Neural cell (in vitro differentiated cells): Measurements from ENCODE around the gene KCNIP3. TPM values are rescaled to one million over a fixed set of nuclear protein-coding genes. Genes with fewer than 3 reads are reported as not detected.

Experiments used
- H2AFZ ChIP-seq: fragments of 200-600, 300-800 bp; sonication (generic), shearing (Covaris generic); 2 replicates; pipeline ENCODE4 v1.6.0; 2014; ENCODE audit warnings: low read depth, mild to moderate bottlenecking, antibody characterized with exemption, low read length, moderate library complexity
- H3F3A ChIP-seq: fragments of 200-600 bp; shearing (Covaris generic); 2 replicates; pipeline ENCODE4 v1.6.1; 2016; ENCODE audit warnings: mild to moderate bottlenecking, moderate library complexity, mixed read lengths, antibody characterized with exemption, low read length; ENCODE audit not compliant: insufficient read depth, poor library complexity, severe bottlenecking
- H3K27ac ChIP-seq: fragments of 200-600, 300-800 bp; sonication (generic), shearing (Covaris generic); 2 replicates; pipeline ENCODE4 v1.5.1; 2014; ENCODE audit warnings: mild to moderate bottlenecking, low read length, moderate library complexity
- H3K27me3 ChIP-seq: fragments of 300-800, 200-600 bp; sonication (generic), shearing (Covaris generic); 2 replicates; pipeline ENCODE4 v1.6.0; 2014; ENCODE audit warnings: mild to moderate bottlenecking, low read depth, low read length, moderate library complexity; ENCODE audit not compliant: insufficient read depth
- H3K36me3 ChIP-seq: fragments of 300-800, 200-600 bp; sonication (generic), shearing (Covaris generic); 2 replicates; pipeline ENCODE4 v1.5.1; 2014; ENCODE audit warnings: mild to moderate bottlenecking, antibody characterized with exemption, low read length, moderate library complexity; ENCODE audit not compliant: insufficient read depth
- H3K4me2 ChIP-seq: fragments of 300-800, 200-600 bp; sonication (generic), shearing (Covaris generic); 2 replicates; pipeline ENCODE4 v1.6.0; 2014; ENCODE audit warnings: mild to moderate bottlenecking, low read length
- H3K4me3 ChIP-seq: fragments of 300-800, 200-600 bp; sonication (generic), shearing (Covaris generic); 2 replicates; pipeline ENCODE4 v1.5.1; 2014; ENCODE audit warnings: mild to moderate bottlenecking, low read length, moderate library complexity
- H3K79me2 ChIP-seq: fragments of 200-600 bp; shearing (Covaris generic); replicated peaks from 2 replicates; pipeline ENCODE4 v1.6.0; 2014; ENCODE audit warnings: mild to moderate bottlenecking, low read length, moderate library complexity; ENCODE audit not compliant: insufficient read depth
- H3K9ac ChIP-seq: fragments of 300-800, 200-600 bp; sonication (generic), shearing (Covaris generic); 2 replicates; pipeline ENCODE4 v1.6.1; 2016; ENCODE audit warnings: mild to moderate bottlenecking, low read length, mixed read lengths
- H3K9me2 ChIP-seq: fragments of 200-600 bp; shearing (Covaris generic); 2 replicates; pipeline ENCODE4 v1.6.1; 2016; ENCODE audit warnings: mild to moderate bottlenecking, low read length, mixed read lengths; ENCODE audit not compliant: insufficient read depth
- H3K9me3 ChIP-seq: fragments of 200-600, 300-800 bp; sonication (generic), shearing (Covaris generic); 2 replicates; pipeline ENCODE4 v1.6.1; 2016; ENCODE audit warnings: mild to moderate bottlenecking, mixed run types, low read length, moderate library complexity, mixed read lengths
- H4K20me1 ChIP-seq: fragments of 200-600 bp; shearing (Covaris generic); 2 replicates; pipeline ENCODE4 v1.6.1; 2016; ENCODE audit warnings: mild to moderate bottlenecking, mixed run types; ENCODE audit not compliant: insufficient read depth
- EP300 ChIP-seq: fragments of 450-650 bp; conservative IDR thresholded peaks from 2 replicates; pipeline ENCODE4 v1.6.1; 2014; ENCODE audit warnings: antibody characterized with exemption, mild to moderate bottlenecking, moderate library complexity; ENCODE audit not compliant: poor library complexity, severe bottlenecking
- EZH2 ChIP-seq: fragments of 200-600, 300-800 bp; shearing (Covaris generic), sonication (generic); IDR thresholded peaks from 2 replicates; pipeline ENCODE4 v1.6.1; 2014; ENCODE audit warnings: antibody characterized with exemption, low read length, borderline replicate concordance, mild to moderate bottlenecking; ENCODE audit not compliant: insufficient read depth, poor library complexity, severe bottlenecking
- MXI1 ChIP-seq: fragments of 450-650 bp; conservative IDR thresholded peaks from 2 replicates; pipeline ENCODE4 v1.6.1; 2014; ENCODE audit warnings: antibody characterized with exemption, mild to moderate bottlenecking; ENCODE audit not compliant: poor library complexity, severe bottlenecking
- POLR2AphosphoS5 ChIP-seq: IDR thresholded peaks from 2 replicates; pipeline ENCODE4 v1.6.1; 2012
- RAD21 ChIP-seq: fragments of 450-650 bp; conservative IDR thresholded peaks from 2 replicates; pipeline ENCODE4 v1.6.1; 2014; ENCODE audit warnings: antibody characterized with exemption, mild to moderate bottlenecking, moderate library complexity
- SMC3 ChIP-seq: fragments of 450-650 bp; conservative IDR thresholded peaks from 2 replicates; pipeline ENCODE4 v1.6.1; 2014; ENCODE audit warnings: antibody characterized with exemption, mild to moderate bottlenecking, moderate library complexity; ENCODE audit not compliant: poor library complexity
- TAF1 ChIP-seq: IDR thresholded peaks from 2 replicates; pipeline ENCODE4 v1.6.1; 2012; ENCODE audit warnings: low read depth
- polyA plus RNA-seq: library from polyadenylated mRNA; depleted of rRNA; stranded (reverse); fragments of >200 nt; gene quantifications from 2 replicates; pipeline ENCODE4 v1.2.3, GENCODE V29; 2014
- TF ChIP-seq, protein P1 (sequence below): fragments of 450-650 bp; IDR thresholded peaks from 2 replicates; pipeline ENCODE4 v1.5.1; 2014; ENCODE audit warnings: antibody characterized with exemption, mild to moderate bottlenecking, moderate library complexity; ENCODE audit not compliant: poor library complexity, severe bottlenecking
- TF ChIP-seq, protein P2 (sequence below): IDR thresholded peaks from 2 replicates; pipeline ENCODE4 v1.6.1; 2012; ENCODE audit warnings: borderline replicate concordance

KCNIP3 gene
- polyA plus RNA-seq, 1 donor from 2014 or later: not detected

DNA sequence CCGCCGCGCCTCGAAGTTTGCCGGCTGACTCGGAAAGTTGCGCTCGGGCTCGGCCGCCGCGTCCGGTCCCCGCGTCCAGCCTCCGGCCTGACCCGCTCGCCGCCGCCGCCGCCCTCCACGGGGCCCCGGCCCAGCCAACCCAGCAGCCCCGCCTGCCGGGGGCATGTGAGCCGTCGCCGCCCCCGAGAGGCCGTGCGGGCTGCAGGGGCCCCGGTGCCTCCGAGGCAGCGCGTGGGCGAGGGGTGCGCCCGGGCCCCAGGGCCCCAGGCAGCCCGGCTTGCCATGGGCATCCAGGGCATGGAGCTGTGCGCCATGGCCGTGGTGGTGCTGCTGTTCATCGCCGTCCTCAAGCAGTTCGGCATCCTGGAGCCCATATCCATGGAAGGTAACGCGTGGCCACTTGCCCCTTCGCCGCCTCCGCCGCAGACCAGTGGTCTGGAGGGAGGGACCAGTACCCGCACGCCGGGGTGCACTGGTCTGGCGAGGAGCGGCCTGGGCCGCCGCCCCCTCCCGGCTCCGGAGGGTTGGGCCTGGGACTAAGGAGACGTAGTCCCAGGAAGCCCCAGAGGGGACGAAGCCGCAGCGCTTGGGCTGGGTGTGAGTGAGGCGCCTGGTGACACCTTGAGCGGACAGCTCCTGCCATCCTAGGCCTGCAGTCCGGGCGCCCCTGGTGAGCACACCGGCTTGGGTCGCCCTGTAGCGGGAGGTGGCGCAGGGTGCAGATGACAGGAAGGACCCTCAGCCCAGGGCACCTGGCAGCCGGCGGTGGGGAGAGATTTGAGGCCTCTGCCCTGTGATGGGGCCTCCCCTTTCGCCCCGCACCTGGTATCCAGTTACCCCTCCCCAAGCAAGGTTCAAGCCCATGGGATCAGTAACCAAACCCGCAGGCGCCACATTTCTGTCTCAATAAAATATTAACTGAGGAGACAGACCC lies 49.9 kb downstream of the KCNIP3 start:
- H3K4me3 ChIP-seq: no peak overlapping the region
- no peaks in the 10 kb centered on the region for H3K9me3 ChIP-seq
- TF ChIP-seq RAD21 (no peak), MXI1 (no peak), SMC3 (no peak), EP300 (no peak), POLR2AphosphoS5 (no peak), TAF1 (no peak)
- TF ChIP-seq, protein P1, sequence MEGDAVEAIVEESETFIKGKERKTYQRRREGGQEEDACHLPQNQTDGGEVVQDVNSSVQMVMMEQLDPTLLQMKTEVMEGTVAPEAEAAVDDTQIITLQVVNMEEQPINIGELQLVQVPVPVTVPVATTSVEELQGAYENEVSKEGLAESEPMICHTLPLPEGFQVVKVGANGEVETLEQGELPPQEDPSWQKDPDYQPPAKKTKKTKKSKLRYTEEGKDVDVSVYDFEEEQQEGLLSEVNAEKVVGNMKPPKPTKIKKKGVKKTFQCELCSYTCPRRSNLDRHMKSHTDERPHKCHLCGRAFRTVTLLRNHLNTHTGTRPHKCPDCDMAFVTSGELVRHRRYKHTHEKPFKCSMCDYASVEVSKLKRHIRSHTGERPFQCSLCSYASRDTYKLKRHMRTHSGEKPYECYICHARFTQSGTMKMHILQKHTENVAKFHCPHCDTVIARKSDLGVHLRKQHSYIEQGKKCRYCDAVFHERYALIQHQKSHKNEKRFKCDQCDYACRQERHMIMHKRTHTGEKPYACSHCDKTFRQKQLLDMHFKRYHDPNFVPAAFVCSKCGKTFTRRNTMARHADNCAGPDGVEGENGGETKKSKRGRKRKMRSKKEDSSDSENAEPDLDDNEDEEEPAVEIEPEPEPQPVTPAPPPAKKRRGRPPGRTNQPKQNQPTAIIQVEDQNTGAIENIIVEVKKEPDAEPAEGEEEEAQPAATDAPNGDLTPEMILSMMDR: no peak
- TF ChIP-seq, protein P2, sequence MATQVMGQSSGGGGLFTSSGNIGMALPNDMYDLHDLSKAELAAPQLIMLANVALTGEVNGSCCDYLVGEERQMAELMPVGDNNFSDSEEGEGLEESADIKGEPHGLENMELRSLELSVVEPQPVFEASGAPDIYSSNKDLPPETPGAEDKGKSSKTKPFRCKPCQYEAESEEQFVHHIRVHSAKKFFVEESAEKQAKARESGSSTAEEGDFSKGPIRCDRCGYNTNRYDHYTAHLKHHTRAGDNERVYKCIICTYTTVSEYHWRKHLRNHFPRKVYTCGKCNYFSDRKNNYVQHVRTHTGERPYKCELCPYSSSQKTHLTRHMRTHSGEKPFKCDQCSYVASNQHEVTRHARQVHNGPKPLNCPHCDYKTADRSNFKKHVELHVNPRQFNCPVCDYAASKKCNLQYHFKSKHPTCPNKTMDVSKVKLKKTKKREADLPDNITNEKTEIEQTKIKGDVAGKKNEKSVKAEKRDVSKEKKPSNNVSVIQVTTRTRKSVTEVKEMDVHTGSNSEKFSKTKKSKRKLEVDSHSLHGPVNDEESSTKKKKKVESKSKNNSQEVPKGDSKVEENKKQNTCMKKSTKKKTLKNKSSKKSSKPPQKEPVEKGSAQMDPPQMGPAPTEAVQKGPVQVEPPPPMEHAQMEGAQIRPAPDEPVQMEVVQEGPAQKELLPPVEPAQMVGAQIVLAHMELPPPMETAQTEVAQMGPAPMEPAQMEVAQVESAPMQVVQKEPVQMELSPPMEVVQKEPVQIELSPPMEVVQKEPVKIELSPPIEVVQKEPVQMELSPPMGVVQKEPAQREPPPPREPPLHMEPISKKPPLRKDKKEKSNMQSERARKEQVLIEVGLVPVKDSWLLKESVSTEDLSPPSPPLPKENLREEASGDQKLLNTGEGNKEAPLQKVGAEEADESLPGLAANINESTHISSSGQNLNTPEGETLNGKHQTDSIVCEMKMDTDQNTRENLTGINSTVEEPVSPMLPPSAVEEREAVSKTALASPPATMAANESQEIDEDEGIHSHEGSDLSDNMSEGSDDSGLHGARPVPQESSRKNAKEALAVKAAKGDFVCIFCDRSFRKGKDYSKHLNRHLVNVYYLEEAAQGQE: no peak
- H4K20me1 ChIP-seq: no peaks in the 10 kb centered on the region
- no peaks in the 10 kb centered on the region for H3K36me3 ChIP-seq
- no peaks in the 10 kb centered on the region for H3K79me2 ChIP-seq
- no peak overlapping the region for H3K27ac ChIP-seq
- H3K27me3 ChIP-seq: peaks cover 46% of the 10 kb centered on the region
- no peak overlapping the region for H3K9ac ChIP-seq
- H3F3A ChIP-seq: no peaks in the 10 kb centered on the region
- no peaks in the 10 kb centered on the region for H3K9me2 ChIP-seq
- no peak overlapping the region for H2AFZ ChIP-seq
- no peak overlapping the region for H3K4me2 ChIP-seq

DNA sequence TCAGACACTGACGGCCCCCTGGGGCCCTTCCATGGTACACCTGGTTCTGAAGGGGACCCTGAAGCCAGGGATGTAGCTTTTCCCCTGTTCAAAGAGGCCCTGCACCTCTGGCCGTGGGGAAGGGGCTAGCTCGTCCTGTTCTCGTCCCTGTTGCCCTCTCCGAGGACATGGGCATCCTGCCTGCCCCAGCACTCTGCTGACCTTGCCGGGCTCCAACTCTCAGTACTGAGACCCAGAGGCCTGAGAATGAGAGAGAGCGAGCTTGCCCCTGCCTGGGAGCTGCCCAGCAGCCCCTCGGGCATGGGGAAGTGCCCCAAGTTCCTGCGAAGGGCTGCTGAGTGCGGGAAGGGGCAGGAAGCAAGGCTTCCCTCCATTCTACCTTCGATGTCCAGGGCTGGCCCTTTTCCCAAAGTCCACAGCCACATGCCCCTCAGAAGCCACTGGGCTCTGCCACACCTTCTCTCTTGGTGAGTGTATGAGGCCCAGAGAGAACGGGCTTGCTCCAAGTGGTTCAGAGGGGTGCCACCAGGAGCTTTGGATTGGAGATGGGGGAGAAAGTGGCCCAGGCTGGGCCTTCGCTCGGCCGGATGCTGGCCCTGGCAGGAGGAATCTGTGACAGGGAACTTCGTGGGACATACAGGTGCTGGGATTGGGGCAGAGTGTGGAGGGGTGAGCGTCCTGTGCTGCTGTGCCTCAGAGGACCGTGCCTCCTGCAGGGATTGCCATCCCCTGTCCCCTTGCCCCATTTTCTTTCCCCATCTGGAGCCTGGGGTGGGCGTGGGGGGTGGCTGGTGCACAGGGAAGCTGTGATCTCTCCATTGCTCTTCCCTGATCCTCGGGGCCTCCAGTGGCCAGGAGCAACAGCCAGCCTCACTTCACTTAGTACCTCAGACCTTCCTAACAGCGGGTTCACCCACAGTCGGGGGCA lies 50.8 kb downstream of the KCNIP3 start:
- no peak overlapping the region for H3K27ac ChIP-seq
- H3K9me3 ChIP-seq: no peaks in the 10 kb centered on the region
- H4K20me1 ChIP-seq: no peaks in the 10 kb centered on the region
- H3K27me3 ChIP-seq: peaks cover 46% of the 10 kb centered on the region
- no peaks in the 10 kb centered on the region for H3F3A ChIP-seq
- H3K9me2 ChIP-seq: no peaks in the 10 kb centered on the region
- no peak overlapping the region for H2AFZ ChIP-seq
- H3K4me2 ChIP-seq: no peak overlapping the region
- TF ChIP-seq EZH2: no peak
- no peak for TF ChIP-seq MXI1
- TF ChIP-seq SMC3: no peak
- TF ChIP-seq, protein P1: no peak
- H3K4me3 ChIP-seq: no peak overlapping the region
- H3K36me3 ChIP-seq: no peaks in the 10 kb centered on the region
- no peaks in the 10 kb centered on the region for H3K79me2 ChIP-seq
- H3K9ac ChIP-seq: no peak overlapping the region
